ENCODE results near the gene GRIK4.

GRIK4 gene

DNA sequence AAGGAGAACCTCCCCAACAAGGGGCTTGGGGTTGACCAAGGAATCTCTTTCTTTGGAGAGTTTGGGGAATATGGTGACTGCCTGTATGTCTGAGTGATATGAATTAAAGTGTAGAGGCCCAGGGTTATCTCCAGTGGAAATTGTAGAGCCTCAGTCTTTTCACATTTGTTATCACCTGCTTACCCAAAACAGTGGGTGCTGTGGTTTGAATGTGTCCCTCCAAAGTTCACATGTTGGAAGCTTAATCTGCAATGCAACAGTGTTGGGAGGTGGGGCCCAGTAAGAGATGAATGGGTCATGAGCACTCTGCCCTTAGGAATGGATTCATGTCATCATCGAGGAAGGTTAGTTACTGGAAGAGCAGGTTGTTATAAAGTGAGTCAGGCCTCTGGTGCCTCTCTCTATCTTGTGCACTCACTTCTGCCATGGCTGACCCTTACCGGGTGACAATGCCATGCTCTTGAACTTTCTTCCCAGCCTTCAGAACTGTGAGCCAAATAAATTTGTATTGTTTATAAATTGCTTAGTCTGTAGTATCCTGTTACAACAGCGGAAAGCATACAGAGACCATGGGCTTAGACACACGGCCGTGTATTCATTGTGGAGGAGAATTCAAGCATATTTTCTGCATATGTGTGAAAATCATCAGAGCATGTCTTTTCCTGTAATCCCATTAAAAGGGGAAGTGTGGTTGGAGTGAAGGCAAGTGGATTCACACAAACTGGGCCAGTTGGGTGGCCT is 398.3 kb downstream of the GRIK4 start:
- Histone ChIP-seq H3K4me3 (replicated peaks; ENCODE audit: insufficient read depth, low read length) (no peak overlapping the region), H3K27ac (replicated peaks) (peak overlapping the region; percentile 62), H3K27me3 (ENCODE audit: insufficient read depth, poor library complexity, severe bottlenecking) (no peaks in the 10 kb centered on the region)
- DNase-seq (ENCODE audit: low read depth in 1 of 2, low spot score in 1 of 2): no peak
- TF ChIP-seq, protein P1, sequence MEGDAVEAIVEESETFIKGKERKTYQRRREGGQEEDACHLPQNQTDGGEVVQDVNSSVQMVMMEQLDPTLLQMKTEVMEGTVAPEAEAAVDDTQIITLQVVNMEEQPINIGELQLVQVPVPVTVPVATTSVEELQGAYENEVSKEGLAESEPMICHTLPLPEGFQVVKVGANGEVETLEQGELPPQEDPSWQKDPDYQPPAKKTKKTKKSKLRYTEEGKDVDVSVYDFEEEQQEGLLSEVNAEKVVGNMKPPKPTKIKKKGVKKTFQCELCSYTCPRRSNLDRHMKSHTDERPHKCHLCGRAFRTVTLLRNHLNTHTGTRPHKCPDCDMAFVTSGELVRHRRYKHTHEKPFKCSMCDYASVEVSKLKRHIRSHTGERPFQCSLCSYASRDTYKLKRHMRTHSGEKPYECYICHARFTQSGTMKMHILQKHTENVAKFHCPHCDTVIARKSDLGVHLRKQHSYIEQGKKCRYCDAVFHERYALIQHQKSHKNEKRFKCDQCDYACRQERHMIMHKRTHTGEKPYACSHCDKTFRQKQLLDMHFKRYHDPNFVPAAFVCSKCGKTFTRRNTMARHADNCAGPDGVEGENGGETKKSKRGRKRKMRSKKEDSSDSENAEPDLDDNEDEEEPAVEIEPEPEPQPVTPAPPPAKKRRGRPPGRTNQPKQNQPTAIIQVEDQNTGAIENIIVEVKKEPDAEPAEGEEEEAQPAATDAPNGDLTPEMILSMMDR (IDR thresholded peaks at IDR 0.05; ENCODE audit: insufficient read depth, low read length): no peak
- peak; percentile 50; the same call in 1 of the 2 replicates for TF ChIP-seq SPI1 (IDR thresholded peaks at IDR 0.05; ENCODE audit: borderline replicate concordance, low read depth)

DNA sequence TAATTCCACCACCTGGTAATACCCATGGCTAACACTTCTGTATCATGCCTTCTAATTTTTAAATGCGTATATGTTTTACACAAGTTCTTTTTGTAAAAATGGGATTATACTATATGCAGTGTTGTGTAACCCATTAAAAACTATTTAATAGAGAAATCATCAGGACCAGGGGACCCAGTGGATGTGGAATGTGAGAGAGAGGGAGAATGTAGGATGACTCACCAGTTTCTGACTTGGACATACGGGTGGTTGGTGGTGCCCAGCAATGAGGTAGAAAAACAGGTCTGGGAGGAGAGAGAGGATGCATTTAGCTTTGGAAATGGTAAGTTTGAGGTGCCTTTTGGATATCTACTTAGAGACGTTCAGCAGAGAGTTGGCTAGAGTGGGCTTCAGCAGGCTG is 400.4 kb downstream of the GRIK4 start:
- DNase-seq (ENCODE audit: low read depth in 1 of 2, low spot score in 1 of 2): no peak
- TF ChIP-seq SPI1 (IDR thresholded peaks at IDR 0.05; ENCODE audit: borderline replicate concordance, low read depth): no peak
- TF ChIP-seq, protein P2, sequence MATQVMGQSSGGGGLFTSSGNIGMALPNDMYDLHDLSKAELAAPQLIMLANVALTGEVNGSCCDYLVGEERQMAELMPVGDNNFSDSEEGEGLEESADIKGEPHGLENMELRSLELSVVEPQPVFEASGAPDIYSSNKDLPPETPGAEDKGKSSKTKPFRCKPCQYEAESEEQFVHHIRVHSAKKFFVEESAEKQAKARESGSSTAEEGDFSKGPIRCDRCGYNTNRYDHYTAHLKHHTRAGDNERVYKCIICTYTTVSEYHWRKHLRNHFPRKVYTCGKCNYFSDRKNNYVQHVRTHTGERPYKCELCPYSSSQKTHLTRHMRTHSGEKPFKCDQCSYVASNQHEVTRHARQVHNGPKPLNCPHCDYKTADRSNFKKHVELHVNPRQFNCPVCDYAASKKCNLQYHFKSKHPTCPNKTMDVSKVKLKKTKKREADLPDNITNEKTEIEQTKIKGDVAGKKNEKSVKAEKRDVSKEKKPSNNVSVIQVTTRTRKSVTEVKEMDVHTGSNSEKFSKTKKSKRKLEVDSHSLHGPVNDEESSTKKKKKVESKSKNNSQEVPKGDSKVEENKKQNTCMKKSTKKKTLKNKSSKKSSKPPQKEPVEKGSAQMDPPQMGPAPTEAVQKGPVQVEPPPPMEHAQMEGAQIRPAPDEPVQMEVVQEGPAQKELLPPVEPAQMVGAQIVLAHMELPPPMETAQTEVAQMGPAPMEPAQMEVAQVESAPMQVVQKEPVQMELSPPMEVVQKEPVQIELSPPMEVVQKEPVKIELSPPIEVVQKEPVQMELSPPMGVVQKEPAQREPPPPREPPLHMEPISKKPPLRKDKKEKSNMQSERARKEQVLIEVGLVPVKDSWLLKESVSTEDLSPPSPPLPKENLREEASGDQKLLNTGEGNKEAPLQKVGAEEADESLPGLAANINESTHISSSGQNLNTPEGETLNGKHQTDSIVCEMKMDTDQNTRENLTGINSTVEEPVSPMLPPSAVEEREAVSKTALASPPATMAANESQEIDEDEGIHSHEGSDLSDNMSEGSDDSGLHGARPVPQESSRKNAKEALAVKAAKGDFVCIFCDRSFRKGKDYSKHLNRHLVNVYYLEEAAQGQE (IDR thresholded peaks at IDR 0.05; ENCODE audit: insufficient replicate concordance, low read depth): no peak
- no peak for TF ChIP-seq POLR2AphosphoS5 (IDR thresholded peaks at IDR 0.05; ENCODE audit: low read depth)
- H3K27ac ChIP-seq (replicated peaks): no peak overlapping the region
- H3K27me3 ChIP-seq (ENCODE audit: insufficient read depth, poor library complexity, severe bottlenecking): no peaks in the 10 kb centered on the region
- H3K4me3 ChIP-seq (replicated peaks; ENCODE audit: insufficient read depth, low read length): no peak overlapping the region

DNA sequence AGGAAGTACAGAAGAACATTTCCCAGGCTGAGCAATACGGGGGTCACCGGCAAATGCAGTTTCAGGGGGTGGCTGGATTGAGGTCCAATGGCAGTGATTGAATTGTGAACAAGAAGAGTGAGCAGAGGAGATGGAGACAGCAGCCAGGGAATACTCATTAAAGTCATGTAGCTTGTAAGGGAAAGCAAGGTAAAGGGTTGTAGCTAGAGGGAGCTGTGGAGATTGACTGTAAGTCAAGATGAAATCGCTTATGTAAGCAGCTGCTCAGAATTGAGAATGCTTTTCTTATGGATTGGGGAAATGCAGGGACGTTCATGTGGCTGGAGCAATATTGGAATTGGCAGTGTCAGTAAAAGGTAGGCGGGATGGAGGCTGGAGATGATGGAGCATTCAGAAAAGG is 401.0 kb downstream of the GRIK4 start:
- TF ChIP-seq SPI1 (IDR thresholded peaks at IDR 0.05; ENCODE audit: borderline replicate concordance, low read depth): no peak
- TF ChIP-seq, protein P1 (IDR thresholded peaks at IDR 0.05; ENCODE audit: insufficient read depth, low read length): no peak
- no peak overlapping the region for H3K4me3 ChIP-seq (replicated peaks; ENCODE audit: insufficient read depth, low read length)
- DNase-seq (ENCODE audit: low read depth in 1 of 2, low spot score in 1 of 2): no peak
- no peak overlapping the region for H3K27ac ChIP-seq (replicated peaks)
- H3K27me3 ChIP-seq (ENCODE audit: insufficient read depth, poor library complexity, severe bottlenecking): no peaks in the 10 kb centered on the region

DNA sequence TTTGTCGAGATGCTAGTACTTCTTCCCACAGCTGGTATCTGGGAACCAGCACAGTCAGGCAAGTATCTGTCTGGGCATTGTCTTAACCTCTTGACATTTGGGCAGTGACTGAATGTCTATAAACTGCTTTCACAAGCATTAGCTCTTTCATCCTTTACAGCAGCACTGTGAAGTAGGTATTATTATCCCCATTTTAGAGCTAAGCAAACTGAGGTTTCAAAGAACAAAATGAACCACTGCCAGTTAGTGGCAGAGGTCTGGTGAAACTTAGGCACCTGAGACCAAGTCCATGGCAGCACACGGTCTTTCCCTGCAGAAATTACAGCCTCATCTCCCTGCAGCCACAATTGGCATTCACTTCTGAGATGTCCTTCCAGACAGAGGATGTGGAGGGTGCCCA is 401.4 kb downstream of the GRIK4 start:
- Histone ChIP-seq H3K4me3 (replicated peaks; ENCODE audit: insufficient read depth, low read length) (no peak overlapping the region), H3K27ac (replicated peaks) (no peak overlapping the region), H3K27me3 (ENCODE audit: insufficient read depth, poor library complexity, severe bottlenecking) (no peaks in the 10 kb centered on the region)
- no peak for TF ChIP-seq GABPA (IDR thresholded peaks at IDR 0.05; ENCODE audit: low read depth)
- DNase-seq (ENCODE audit: low read depth in 1 of 2, low spot score in 1 of 2): no peak

DNA sequence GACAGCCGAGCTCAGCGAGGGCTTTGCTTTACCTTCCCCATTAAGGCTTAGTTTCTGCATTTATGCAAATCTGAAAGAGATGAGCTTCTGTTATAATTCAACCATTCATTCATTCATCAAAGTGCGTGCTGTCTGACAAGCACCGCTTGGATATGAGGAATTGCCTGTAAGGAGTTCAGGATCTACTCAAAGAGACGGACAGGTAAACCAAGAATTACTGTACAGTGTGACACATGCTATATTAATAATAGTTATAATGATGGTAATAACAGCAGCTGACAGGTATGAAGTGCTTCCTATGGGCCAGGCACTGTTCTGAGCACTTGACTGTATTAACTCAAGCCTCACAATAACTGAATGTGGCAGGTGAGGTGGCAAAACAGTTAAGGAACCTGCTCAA is 402.5 kb downstream of the GRIK4 start:
- no peaks in the 10 kb centered on the region for H3K27me3 ChIP-seq (ENCODE audit: insufficient read depth, poor library complexity, severe bottlenecking)
- H3K4me3 ChIP-seq (replicated peaks; ENCODE audit: insufficient read depth, low read length): no peak overlapping the region
- TF ChIP-seq POLR2AphosphoS5 (IDR thresholded peaks at IDR 0.05; ENCODE audit: low read depth) (no peak), GABPA (IDR thresholded peaks at IDR 0.05; ENCODE audit: low read depth) (no peak), SPI1 (IDR thresholded peaks at IDR 0.05; ENCODE audit: borderline replicate concordance, low read depth) (no peak)
- TF ChIP-seq, protein P2 (IDR thresholded peaks at IDR 0.05; ENCODE audit: insufficient replicate concordance, low read depth): no peak
- TF ChIP-seq, protein P1 (IDR thresholded peaks at IDR 0.05; ENCODE audit: insufficient read depth, low read length): no peak
- H3K27ac ChIP-seq (replicated peaks): no peak overlapping the region
- DNase-seq (ENCODE audit: low read depth in 1 of 2, low spot score in 1 of 2): no peak
